ENCODE data around the gene WDR82. TPM values are rescaled to one million over a fixed set of nuclear protein-coding genes. Genes with fewer than 3 reads are reported as not detected.

Gene WDR82
- total and polyA plus RNA-seq, 12 donors, result 19.3 to 78.4 (median 69.4) TPM

GRCh38 chr3:52210550-52211046 is 67.9 kb downstream of the WDR82 start:
- peaks cover 0 to 15% (median 3%) of the 10 kb centered on the region in 9 donors for H3K4me1 ChIP-seq
- DNase-seq (no peak), ATAC-seq (peak in 2 of 8 donors; percentile 23 to 27)
- H3K27ac ChIP-seq, result peak overlapping the region in 2 of 10 donors; percentile 17 to 22
- no peaks in the 10 kb centered on the region for H3K9me3 ChIP-seq
- intact Hi-C loops (cut with DNase I), result loop anchor here in 4 of 10 donors (10.0 kb wide), 2 partner anchors 56 to 206 kb away; partner anchors contain the start of gene POC1A (in 1 of the 4)
- H3K27me3 ChIP-seq, result no peaks in the 10 kb centered on the region
- H3K36me3 ChIP-seq, result peaks cover 5 to 100% (median 92%) of the 10 kb centered on the region in 9 donors
- WGBS, 2 donors, result 79 to 82% methylated on average over 6 of the region's 6 CpGs
- H3K4me3 ChIP-seq, result no peak overlapping the region
- TF ChIP-seq CTCF (IDR thresholded peaks at IDR 0.05), result no peak

- H3K27me3 ChIP-seq, result no peaks in the 10 kb centered on the region
- H3K9me3 ChIP-seq, result no peaks in the 10 kb centered on the region
- peak overlapping the region in 1 of 10 donors; percentile 22 for H3K27ac ChIP-seq
- H3K4me3 ChIP-seq, result no peak overlapping the region
- no peak for ATAC-seq
- no peak for TF ChIP-seq CTCF (IDR thresholded peaks at IDR 0.05)
- H3K36me3 ChIP-seq, result peaks cover 5 to 100% (median 97%) of the 10 kb centered on the region in 9 donors
- DNase-seq, result no peak
- intact Hi-C loops (cut with DNase I), result loop anchor here in 4 of 10 donors (10.0 kb wide), 2 partner anchors 55 to 205 kb away; partner anchors contain the start of gene POC1A (in 1 of the 4)
- H3K4me1 ChIP-seq, result peaks cover 0 to 15% (median 0%) of the 10 kb centered on the region in 9 donors
Measured at GRCh38 chr3:52210037-52210436, 68.4 kb downstream of the WDR82 start.

- 92 to 94% methylated on average over 4 of the region's 4 CpGs for WGBS, 2 donors
- ATAC-seq, result no peak
- Histone ChIP-seq H3K4me1 (peaks cover 0 to 20% (median 0%) of the 10 kb centered on the region in 9 donors), H3K27ac (no peak overlapping the region), H3K27me3 (no peaks in the 10 kb centered on the region), H3K4me3 (no peak overlapping the region), H3K9me3 (no peaks in the 10 kb centered on the region), H3K36me3 (peaks cover 5 to 100% (median 100%) of the 10 kb centered on the region in 9 donors)
- no peak for TF ChIP-seq CTCF (IDR thresholded peaks at IDR 0.05)
- intact Hi-C loops (cut with DNase I), result loop anchor here in 1 of 10 donors (10.0 kb wide), 1 partner anchor 54 kb away; the partner anchor contains the start of gene POC1A
- DNase-seq, result no peak
Measured at GRCh38 chr3:52208556-52208955, 69.9 kb downstream of the WDR82 start.

GRCh38 chr3:52205727-52206372 is 72.6 kb downstream of the WDR82 start:
- DNase-seq, result no peak
- Histone ChIP-seq H3K4me3 (no peak overlapping the region), H3K27me3 (no peaks in the 10 kb centered on the region), H3K36me3 (peaks cover 5 to 100% (median 92%) of the 10 kb centered on the region in 9 donors), H3K9me3 (no peaks in the 10 kb centered on the region), H3K27ac (no peak overlapping the region), H3K4me1 (peaks cover 3 to 46% (median 23%) of the 10 kb centered on the region in 9 donors)
- no peak for TF ChIP-seq CTCF (IDR thresholded peaks at IDR 0.05)
- intact Hi-C loops (cut with DNase I), result loop anchor here in 1 of 10 donors (10.0 kb wide), 1 partner anchor 51 kb away; the partner anchor contains the start of gene POC1A
- 81 to 84% methylated on average over 6 of the region's 6 CpGs for WGBS, 2 donors
- ATAC-seq, result no peak

Small RNAs within 50 kb of the gene (microRNA-seq; reads per million reads assigned to microRNA genes)
- 0 reads per million in 2 donors for gene MIR135A1
- gene MIRLET7G, result 58,356 to 60,253 reads per million in 2 donors

Other genes starting within 250 kb of the WDR82 start
- gene DUSP7, start 222.1 kb downstream of the WDR82 start, total RNA-seq, result 10 to 100 TPM; 11.3 to 29.7 (median 15.8) TPM
- 10 to 100 TPM; 10.4 to 19.2 TPM for gene DUSP7, start 222.1 kb downstream of the WDR82 start, polyA plus RNA-seq
- 1 to 10 TPM in 5 of 10 donors, under 1 TPM in 5; 0.60 to 3.5 (median 1.1) TPM for gene POC1A, start 124.2 kb downstream of the WDR82 start, total RNA-seq
- gene POC1A, start 124.2 kb downstream of the WDR82 start, polyA plus RNA-seq, result 1 to 10 TPM in 1 of 2 donors, under 1 TPM in 1; 0.44 to 1.9 TPM
- gene ALAS1, start 80.5 kb downstream of the WDR82 start, total RNA-seq, result 100 to 1,000 TPM; 117 to 233 (median 177) TPM
- 10 to 100 TPM; 55.2 to 98.4 TPM for gene ALAS1, start 80.5 kb downstream of the WDR82 start, polyA plus RNA-seq
- under 1 TPM in 8 of 10 donors, not detected in 2; 0.12 to 0.46 (median 0.30) TPM for gene TLR9, start 53.0 kb downstream of the WDR82 start, total RNA-seq
- gene TLR9, start 53.0 kb downstream of the WDR82 start, polyA plus RNA-seq, result under 1 TPM in 1 of 2 donors, not detected in 1; 0.06 TPM
- gene TWF2, start 39.5 kb downstream of the WDR82 start, total RNA-seq, result 100 to 1,000 TPM in 5 of 10 donors, 10 to 100 TPM in 5; 71.5 to 148 (median 99.1) TPM
- 10 to 100 TPM; 44.7 to 62.8 TPM for gene TWF2, start 39.5 kb downstream of the WDR82 start, polyA plus RNA-seq
- gene PPM1M, start 32.9 kb downstream of the WDR82 start, total RNA-seq, result 10 to 100 TPM in 2 of 10 donors, 1 to 10 TPM in 8; 5.2 to 17.6 (median 7.9) TPM
- gene PPM1M, start 32.9 kb downstream of the WDR82 start, polyA plus RNA-seq, result 10 to 100 TPM in 1 of 2 donors, 1 to 10 TPM in 1; 6.4 to 11.1 TPM
- gene GLYCTK, start 9.2 kb upstream of the WDR82 start, total RNA-seq, result 1 to 10 TPM; 4.3 to 9.2 (median 4.9) TPM
- 1 to 10 TPM; 6.7 to 8.4 TPM for gene GLYCTK, start 9.2 kb upstream of the WDR82 start, polyA plus RNA-seq
- gene DNAH1, start 37.7 kb upstream of the WDR82 start, total RNA-seq, result 1 to 10 TPM; 1.5 to 5.9 (median 2.8) TPM
- gene DNAH1, start 37.7 kb upstream of the WDR82 start, polyA plus RNA-seq, result 1 to 10 TPM in 1 of 2 donors, under 1 TPM in 1; 0.99 to 6.4 TPM
- gene BAP1, start 131.4 kb upstream of the WDR82 start, total RNA-seq, result 10 to 100 TPM; 37.1 to 58.2 (median 46.1) TPM
- gene BAP1, start 131.4 kb upstream of the WDR82 start, polyA plus RNA-seq, result 10 to 100 TPM; 50.6 to 51.6 TPM
- 10 to 100 TPM; 11.5 to 26.3 (median 22.4) TPM for gene PHF7, start 132.0 kb upstream of the WDR82 start, total RNA-seq
- gene PHF7, start 132.0 kb upstream of the WDR82 start, polyA plus RNA-seq, result 1 to 10 TPM; 1.9 to 6.0 TPM
- 10 to 100 TPM in 9 of 10 donors, 1 to 10 TPM in 1; 8.3 to 17.8 (median 16.2) TPM for gene SEMA3G, start 166.5 kb upstream of the WDR82 start, total RNA-seq
- 10 to 100 TPM; 12.1 to 13.1 TPM for gene SEMA3G, start 166.5 kb upstream of the WDR82 start, polyA plus RNA-seq
- gene TNNC1, start 175.4 kb upstream of the WDR82 start, total RNA-seq, result 1,000 to 10,000 TPM; 6,035 to 9,296 (median 8,226) TPM
- gene TNNC1, start 175.4 kb upstream of the WDR82 start, polyA plus RNA-seq, result over 10,000 TPM in 1 of 2 donors, 1,000 to 10,000 TPM in 1; 9,937 to 18,066 TPM
- 10 to 100 TPM; 35.3 to 56.3 (median 41.9) TPM for gene NISCH, start 177.0 kb upstream of the WDR82 start, total RNA-seq
- gene NISCH, start 177.0 kb upstream of the WDR82 start, polyA plus RNA-seq, result 10 to 100 TPM; 24.0 to 53.6 TPM
- gene STAB1, start 216.7 kb upstream of the WDR82 start, total RNA-seq, result 100 to 1,000 TPM in 2 of 10 donors, 10 to 100 TPM in 8; 17.4 to 159 (median 33.2) TPM
- gene STAB1, start 216.7 kb upstream of the WDR82 start, polyA plus RNA-seq, result 100 to 1,000 TPM in 1 of 2 donors, 10 to 100 TPM in 1; 54.1 to 231 TPM

Data from heart right ventricle (tissue), 16 donors.